ENCODE data around the gene LRRC7. TPM values are rescaled to one million over a fixed set of nuclear protein-coding genes. Genes with fewer than 3 reads are reported as not detected.

LRRC7 gene
- total and polyA plus RNA-seq, 2 of the 8 experiments (the other 6 are each of a cell fraction or from before 2014, with no cell fraction given) = 0.03 to 0.17 TPM

DNA sequence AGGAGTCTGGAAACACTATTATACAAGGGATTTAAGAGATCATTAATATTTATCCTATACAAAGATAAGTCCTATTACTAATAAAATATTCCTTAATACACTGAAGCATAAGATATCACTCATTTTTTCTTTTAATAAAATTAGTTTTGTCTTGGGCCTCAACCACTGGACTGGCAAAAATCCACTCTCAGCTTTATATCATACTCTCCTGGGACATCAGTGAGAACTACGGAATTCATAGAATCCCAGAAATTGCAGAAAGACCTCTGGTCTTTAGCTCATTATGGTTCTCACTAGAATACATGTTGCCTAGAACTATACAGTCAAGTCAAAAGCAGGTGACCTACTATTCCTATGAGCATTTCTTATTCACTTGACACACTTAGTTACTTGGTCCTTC is 352.7 kb downstream of the LRRC7 start:
- Histone ChIP-seq H2BK5ac (ENCODE audit: low read depth, low read length) (no peak overlapping the region), H3K79me2 (ENCODE audit: control insufficient read depth in 1 of 2, insufficient read depth in 2 of 2, low read length in 2 of 2) (no peaks in the 10 kb centered on the region), H3K56ac (replicated peaks; ENCODE audit: insufficient read length, low read depth, low read length) (no peak overlapping the region), H3K27me3 (replicated peaks in 1 of 4; ENCODE audit: control insufficient read depth in 3 of 4, extremely low read depth in 1 of 4, insufficient read depth in 3 of 4, low read length in 3 of 4) (no peaks in the 10 kb centered on the region), H3K79me1 (ENCODE audit: low read depth, low read length) (no peaks in the 10 kb centered on the region), H3K23me2 (ENCODE audit: low read depth, low read length) (peaks cover 1% of the 10 kb centered on the region; the same call in 1 of the 2 replicates), H3K4me3 (ENCODE audit: extremely low read depth in 1 of 4, insufficient read depth in 2 of 4, low read depth in 3 of 4, low read length in 4 of 4) (no peak overlapping the region), H2BK20ac (ENCODE audit: low read length) (no peak overlapping the region), H3K14ac (ENCODE audit: insufficient read length) (no peak overlapping the region), H3K9me3 (ENCODE audit: insufficient read depth in 2 of 2, low read depth in 1 of 2, low read length in 1 of 2) (no peaks in the 10 kb centered on the region), H4K8ac (ENCODE audit: extremely low read depth, insufficient read depth, low read length) (no peak overlapping the region), H3K9ac (replicated peaks in 1 of 4; ENCODE audit: extremely low read depth in 1 of 4, low read depth in 3 of 4, low read length in 3 of 4) (no peak overlapping the region), H3K23ac (ENCODE audit: insufficient read length) (no peak overlapping the region), H2BK12ac (ENCODE audit: low read depth, low read length) (no peak overlapping the region), H3K4ac (replicated peaks; ENCODE audit: insufficient read length, low read depth, low read length) (no peak overlapping the region), H3K4me1 (replicated peaks in 1 of 4; ENCODE audit: control insufficient read depth in 3 of 4, insufficient read depth in 4 of 4, low read length in 3 of 4) (no peaks in the 10 kb centered on the region), H3K4me2 (ENCODE audit: insufficient read depth in 1 of 2, low read depth in 2 of 2, low read length in 2 of 2) (no peak overlapping the region), H2AK5ac (ENCODE audit: low read depth, low read length) (no peak overlapping the region), H2BK120ac (replicated peaks; ENCODE audit: low read depth, low read length) (no peak overlapping the region), H4K5ac (ENCODE audit: insufficient read length, low read depth, low read length) (no peak overlapping the region), H4K20me1 (replicated peaks in 1 of 2; ENCODE audit: control insufficient read depth in 1 of 2, insufficient read depth in 2 of 2, low read length in 2 of 2) (no peaks in the 10 kb centered on the region), H3K27ac (ENCODE audit: low read depth, low read length) (no peak overlapping the region), H4K91ac (replicated peaks; ENCODE audit: insufficient read length, low read length) (no peak overlapping the region), H3K36me3 (ENCODE audit: control insufficient read depth in 2 of 4, insufficient read depth in 4 of 4, low read length in 3 of 4) (no peaks in the 10 kb centered on the region), H2BK15ac (ENCODE audit: low read length) (no peak overlapping the region), H3K18ac (ENCODE audit: extremely low read depth, low read length) (no peak overlapping the region), H2AFZ (ENCODE audit: low read length) (no peak overlapping the region)
- POLR2A ChIA-PET (ENCODE audit: partially characterized antibody) = no interaction called here
- TF ChIP-seq MAFK (IDR thresholded peaks at IDR 0.05; ENCODE audit: low read depth, low read length) = no peak
- TF ChIP-seq SIRT6 (IDR thresholded peaks at IDR 0.05; ENCODE audit: low read length) = no peak
- TF ChIP-seq ZNF274 (IDR thresholded peaks at IDR 0.05; ENCODE audit: borderline replicate concordance, extremely low read depth, low read length) = no peak
- TF ChIP-seq JUND (IDR thresholded peaks at IDR 0.05; ENCODE audit: low read length) = no peak
- TF ChIP-seq RXRA (IDR thresholded peaks at IDR 0.05; ENCODE audit: insufficient read depth, low read depth, low read length) = no peak
- no peak for TF ChIP-seq EGR1 (IDR thresholded peaks at IDR 0.05; ENCODE audit: borderline replicate concordance, low read depth, low read length)
- TF ChIP-seq, protein P1, sequence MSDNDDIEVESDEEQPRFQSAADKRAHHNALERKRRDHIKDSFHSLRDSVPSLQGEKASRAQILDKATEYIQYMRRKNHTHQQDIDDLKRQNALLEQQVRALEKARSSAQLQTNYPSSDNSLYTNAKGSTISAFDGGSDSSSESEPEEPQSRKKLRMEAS (IDR thresholded peaks at IDR 0.05) = no peak
- TF ChIP-seq CHD1 (IDR thresholded peaks at IDR 0.05; ENCODE audit: low read depth, low read length) = no peak
- TF ChIP-seq SIX5 (IDR thresholded peaks at IDR 0.05; ENCODE audit: low read depth, low read length) = no peak
- no peak for TF ChIP-seq RAD21 (IDR thresholded peaks at IDR 0.05 in 1 of 2, conservative IDR thresholded peaks at IDR 0.05 in 1 of 2; ENCODE audit: low read depth in 2 of 2, low read length in 2 of 2)
- TF ChIP-seq, protein P2, sequence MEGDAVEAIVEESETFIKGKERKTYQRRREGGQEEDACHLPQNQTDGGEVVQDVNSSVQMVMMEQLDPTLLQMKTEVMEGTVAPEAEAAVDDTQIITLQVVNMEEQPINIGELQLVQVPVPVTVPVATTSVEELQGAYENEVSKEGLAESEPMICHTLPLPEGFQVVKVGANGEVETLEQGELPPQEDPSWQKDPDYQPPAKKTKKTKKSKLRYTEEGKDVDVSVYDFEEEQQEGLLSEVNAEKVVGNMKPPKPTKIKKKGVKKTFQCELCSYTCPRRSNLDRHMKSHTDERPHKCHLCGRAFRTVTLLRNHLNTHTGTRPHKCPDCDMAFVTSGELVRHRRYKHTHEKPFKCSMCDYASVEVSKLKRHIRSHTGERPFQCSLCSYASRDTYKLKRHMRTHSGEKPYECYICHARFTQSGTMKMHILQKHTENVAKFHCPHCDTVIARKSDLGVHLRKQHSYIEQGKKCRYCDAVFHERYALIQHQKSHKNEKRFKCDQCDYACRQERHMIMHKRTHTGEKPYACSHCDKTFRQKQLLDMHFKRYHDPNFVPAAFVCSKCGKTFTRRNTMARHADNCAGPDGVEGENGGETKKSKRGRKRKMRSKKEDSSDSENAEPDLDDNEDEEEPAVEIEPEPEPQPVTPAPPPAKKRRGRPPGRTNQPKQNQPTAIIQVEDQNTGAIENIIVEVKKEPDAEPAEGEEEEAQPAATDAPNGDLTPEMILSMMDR (IDR thresholded peaks at IDR 0.05; ENCODE audit: control extremely low read depth in 1 of 3, insufficient read depth in 1 of 3, low read depth in 1 of 3, low read length in 3 of 3) = no peak
- TF ChIP-seq SRF (IDR thresholded peaks at IDR 0.05; ENCODE audit: low read depth, low read length) = no peak
- no peak for TF ChIP-seq POLR2A (IDR thresholded peaks at IDR 0.05; ENCODE audit: control extremely low read depth in 1 of 2, low read depth in 2 of 2, low read length in 2 of 2)
- WGBS, 2 experiments (ENCODE audit: extremely low coverage in 1 of 2, insufficient coverage in 1 of 2, insufficient read length in 1 of 2, insufficient replicate concordance in 2 of 2, low coverage in 1 of 2, low lambda C conversion rate in 2 of 2, missing lambda C conversion rate in 1 of 2) = 89% methylated on average over 1 of the region's 1 CpG; no CpG with 5 or more reads in 1 of the 2 experiments
- DNase-seq (ENCODE audit: low read depth in 1 of 2, low spot score in 2 of 2) (no peak), FAIRE-seq (no peak)
- CTCF ChIA-PET (ENCODE audit: partially characterized antibody) = no interaction called here
